Measurements from ENCODE around the gene GRIFIN.
A peak's percentile ranks its signal among the peaks of the same experiment; 100 is the strongest.

GRIFIN gene

GRCh38 chr7:2497500-2498336 is 21.5 kb upstream of the GRIFIN start:
- no peak for TF ChIP-seq CTCF (IDR thresholded peaks at IDR 0.05)
- peak; percentile 71 for DNase-seq
- H3K27me3 Mint-ChIP-seq (ENCODE audit: low read depth, poor library complexity): no peaks in the 10 kb centered on the region
- H3K36me3 Mint-ChIP-seq (ENCODE audit: low read depth): no peaks in the 10 kb centered on the region
- H3K27ac Mint-ChIP-seq: peak overlapping the region; percentile 51
- H3K9me3 Mint-ChIP-seq: no peaks in the 10 kb centered on the region
- H3K4me3 Mint-ChIP-seq: no peak overlapping the region
- H3K4me1 Mint-ChIP-seq: peaks cover 74% of the 10 kb centered on the region

GRCh38 chr7:2497065-2497464 is 20.9 kb upstream of the GRIFIN start:
- Mint-ChIP-seq H3K27me3 (ENCODE audit: low read depth, poor library complexity) (peaks cover 2% of the 10 kb centered on the region), H3K4me3 (no peak overlapping the region), H3K4me1 (peaks cover 78% of the 10 kb centered on the region)

GRCh38 chr7:2496375-2496774 is 20.2 kb upstream of the GRIFIN start:
- Mint-ChIP-seq H3K27ac (no peak overlapping the region), H3K9me3 (peaks cover 8% of the 10 kb centered on the region), H3K27me3 (ENCODE audit: low read depth, poor library complexity) (peaks cover 6% of the 10 kb centered on the region), H3K4me1 (peaks cover 80% of the 10 kb centered on the region), H3K4me3 (peak overlapping the region; percentile 15), H3K36me3 (ENCODE audit: low read depth) (no peaks in the 10 kb centered on the region)
- TF ChIP-seq CTCF (IDR thresholded peaks at IDR 0.05): no peak
- no peak for DNase-seq

More at GRCh38 chr7:2497065-2497464, 20.9 kb upstream of the GRIFIN start:
- DNase-seq: no peak
- no peaks in the 10 kb centered on the region for H3K36me3 Mint-ChIP-seq (ENCODE audit: low read depth)
- peak overlapping the region; percentile 51 for H3K27ac Mint-ChIP-seq
- peaks cover 2% of the 10 kb centered on the region for H3K9me3 Mint-ChIP-seq
- TF ChIP-seq CTCF (IDR thresholded peaks at IDR 0.05): no peak

GRCh38 chr7:2495418-2496299 is 19.5 kb upstream of the GRIFIN start:
- H3K27ac Mint-ChIP-seq: no peak overlapping the region
- peaks cover 80% of the 10 kb centered on the region for H3K4me1 Mint-ChIP-seq

More at GRCh38 chr7:2495418-2496299, 19.5 kb upstream of the GRIFIN start:
- TF ChIP-seq CTCF (IDR thresholded peaks at IDR 0.05): no peak
- Mint-ChIP-seq H3K9me3 (peaks cover 8% of the 10 kb centered on the region), H3K36me3 (ENCODE audit: low read depth) (no peaks in the 10 kb centered on the region), H3K4me3 (peak overlapping the region; percentile 15), H3K27me3 (ENCODE audit: low read depth, poor library complexity) (peaks cover 7% of the 10 kb centered on the region)
- peak; percentile 55 for DNase-seq
